ENCODE results near the gene TNFAIP8L3.

DNA sequence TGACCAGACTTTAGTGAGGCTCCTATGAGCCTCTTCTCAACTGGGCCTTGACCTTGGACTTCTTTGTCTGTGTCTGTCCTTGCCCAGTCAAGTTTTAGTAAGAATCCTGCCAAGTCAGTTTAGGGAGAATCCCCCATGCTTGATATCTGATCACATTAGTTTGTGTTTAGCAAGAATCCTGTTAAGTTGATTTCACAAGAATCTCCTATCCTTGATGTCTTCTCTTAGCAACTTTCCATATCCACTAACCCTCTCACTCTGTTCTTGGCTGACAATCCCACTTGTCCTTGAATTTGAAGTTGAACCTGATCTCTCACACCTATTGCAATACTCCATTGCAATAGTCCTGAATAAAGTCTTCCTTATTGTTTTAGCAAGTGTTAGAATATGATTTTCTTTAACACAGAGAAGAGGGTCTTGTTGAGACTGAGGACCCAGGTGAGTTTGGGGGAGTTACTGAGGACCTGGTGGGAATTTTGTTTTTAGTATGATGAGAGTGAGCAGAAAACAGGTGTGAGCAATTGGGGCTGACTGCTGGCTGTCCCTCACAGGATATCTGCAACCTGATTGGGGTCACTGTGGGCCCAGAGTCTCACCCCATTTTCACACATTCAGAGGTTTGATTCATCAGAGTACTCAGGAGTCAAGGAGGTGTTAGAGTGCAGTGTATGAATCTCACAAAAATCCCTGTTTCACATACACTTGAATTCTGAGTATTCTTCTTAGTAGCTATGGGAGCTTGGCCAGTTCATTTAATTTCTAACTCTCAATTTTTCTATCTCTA, 39.9 kb upstream of the TNFAIP8L3 start:
- TF ChIP-seq, protein P1, sequence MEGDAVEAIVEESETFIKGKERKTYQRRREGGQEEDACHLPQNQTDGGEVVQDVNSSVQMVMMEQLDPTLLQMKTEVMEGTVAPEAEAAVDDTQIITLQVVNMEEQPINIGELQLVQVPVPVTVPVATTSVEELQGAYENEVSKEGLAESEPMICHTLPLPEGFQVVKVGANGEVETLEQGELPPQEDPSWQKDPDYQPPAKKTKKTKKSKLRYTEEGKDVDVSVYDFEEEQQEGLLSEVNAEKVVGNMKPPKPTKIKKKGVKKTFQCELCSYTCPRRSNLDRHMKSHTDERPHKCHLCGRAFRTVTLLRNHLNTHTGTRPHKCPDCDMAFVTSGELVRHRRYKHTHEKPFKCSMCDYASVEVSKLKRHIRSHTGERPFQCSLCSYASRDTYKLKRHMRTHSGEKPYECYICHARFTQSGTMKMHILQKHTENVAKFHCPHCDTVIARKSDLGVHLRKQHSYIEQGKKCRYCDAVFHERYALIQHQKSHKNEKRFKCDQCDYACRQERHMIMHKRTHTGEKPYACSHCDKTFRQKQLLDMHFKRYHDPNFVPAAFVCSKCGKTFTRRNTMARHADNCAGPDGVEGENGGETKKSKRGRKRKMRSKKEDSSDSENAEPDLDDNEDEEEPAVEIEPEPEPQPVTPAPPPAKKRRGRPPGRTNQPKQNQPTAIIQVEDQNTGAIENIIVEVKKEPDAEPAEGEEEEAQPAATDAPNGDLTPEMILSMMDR (IDR thresholded peaks at IDR 0.05; ENCODE audit: low read length): no peak
- TF ChIP-seq EZH2phosphoT487 (IDR thresholded peaks at IDR 0.05; ENCODE audit: low read length): no peak

All from MM.1S (cell line).